Measurements from ENCODE around the gene ZNF692. TPM values are rescaled to one million over a fixed set of nuclear protein-coding genes. Genes with fewer than 3 reads are reported as not detected.

ZNF692 gene
- total and polyA plus RNA-seq, 2 of the 13 experiments (the other 11 are each of a cell fraction or from before 2014, with no cell fraction given) = 27.3 to 45.8 TPM

GRCh38 chr1:248872752-248873408 lies 14.0 kb upstream of the ZNF692 start (continued):
- TF ChIP-seq CEBPZ (IDR thresholded peaks at IDR 0.05; ENCODE audit: low read length) = no peak
- 0 out of 2 replicates have a peak, but pooled peaks have one; percentile 16 for TF ChIP-seq ZNF225 (CRISPR knock-in tag; IDR thresholded peaks at IDR 0.05)
- no peak for TF ChIP-seq REST (IDR thresholded peaks at IDR 0.05; ENCODE audit: borderline replicate concordance in 1 of 2, low read depth in 1 of 2, low read length in 2 of 2)
- no peak for TF ChIP-seq ASH2L (IDR thresholded peaks at IDR 0.05; ENCODE audit: insufficient read length, low read depth, low read length)
- TF ChIP-seq ZNF260 (CRISPR knock-in tag; IDR thresholded peaks at IDR 0.05; ENCODE audit: borderline replicate concordance, low read depth) = no peak
- TF ChIP-seq ZFX (CRISPR knock-in tag; IDR thresholded peaks at IDR 0.05; ENCODE audit: low read depth) = peak; percentile 94
- no peak for TF ChIP-seq HOXA5 (CRISPR knock-in tag; IDR thresholded peaks at IDR 0.05)
- TF ChIP-seq FOXO1 (CRISPR knock-in tag; IDR thresholded peaks at IDR 0.05) = peak; percentile 17; the same call in 1 of the 2 replicates
- TF ChIP-seq ZKSCAN8 (CRISPR knock-in tag; IDR thresholded peaks at IDR 0.05; ENCODE audit: borderline replicate concordance) = no peak
- no peak for TF ChIP-seq NONO (IDR thresholded peaks at IDR 0.05)
- no peak for TF ChIP-seq NONO (CRISPR knock-in tag; conservative IDR thresholded peaks at IDR 0.05)
- no peak for TF ChIP-seq MAFK (conservative IDR thresholded peaks at IDR 0.05 in 1 of 2, IDR thresholded peaks at IDR 0.05 in 1 of 2; ENCODE audit: low read length in 2 of 2)
- TF ChIP-seq, protein P1, sequence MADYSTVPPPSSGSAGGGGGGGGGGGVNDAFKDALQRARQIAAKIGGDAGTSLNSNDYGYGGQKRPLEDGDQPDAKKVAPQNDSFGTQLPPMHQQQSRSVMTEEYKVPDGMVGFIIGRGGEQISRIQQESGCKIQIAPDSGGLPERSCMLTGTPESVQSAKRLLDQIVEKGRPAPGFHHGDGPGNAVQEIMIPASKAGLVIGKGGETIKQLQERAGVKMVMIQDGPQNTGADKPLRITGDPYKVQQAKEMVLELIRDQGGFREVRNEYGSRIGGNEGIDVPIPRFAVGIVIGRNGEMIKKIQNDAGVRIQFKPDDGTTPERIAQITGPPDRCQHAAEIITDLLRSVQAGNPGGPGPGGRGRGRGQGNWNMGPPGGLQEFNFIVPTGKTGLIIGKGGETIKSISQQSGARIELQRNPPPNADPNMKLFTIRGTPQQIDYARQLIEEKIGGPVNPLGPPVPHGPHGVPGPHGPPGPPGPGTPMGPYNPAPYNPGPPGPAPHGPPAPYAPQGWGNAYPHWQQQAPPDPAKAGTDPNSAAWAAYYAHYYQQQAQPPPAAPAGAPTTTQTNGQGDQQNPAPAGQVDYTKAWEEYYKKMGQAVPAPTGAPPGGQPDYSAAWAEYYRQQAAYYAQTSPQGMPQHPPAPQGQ (CRISPR knock-in tag; IDR thresholded peaks at IDR 0.05; ENCODE audit: borderline replicate concordance) = no peak
- peak; percentile 73 for TF ChIP-seq PHF8 (CRISPR knock-in tag; IDR thresholded peaks at IDR 0.05)
- TF ChIP-seq PRMT3 (CRISPR knock-in tag; IDR thresholded peaks at IDR 0.05; ENCODE audit: borderline replicate concordance, low read depth) = 0 out of 2 replicates have a peak, but pooled peaks have one; percentile 40
- TF ChIP-seq, protein P2, sequence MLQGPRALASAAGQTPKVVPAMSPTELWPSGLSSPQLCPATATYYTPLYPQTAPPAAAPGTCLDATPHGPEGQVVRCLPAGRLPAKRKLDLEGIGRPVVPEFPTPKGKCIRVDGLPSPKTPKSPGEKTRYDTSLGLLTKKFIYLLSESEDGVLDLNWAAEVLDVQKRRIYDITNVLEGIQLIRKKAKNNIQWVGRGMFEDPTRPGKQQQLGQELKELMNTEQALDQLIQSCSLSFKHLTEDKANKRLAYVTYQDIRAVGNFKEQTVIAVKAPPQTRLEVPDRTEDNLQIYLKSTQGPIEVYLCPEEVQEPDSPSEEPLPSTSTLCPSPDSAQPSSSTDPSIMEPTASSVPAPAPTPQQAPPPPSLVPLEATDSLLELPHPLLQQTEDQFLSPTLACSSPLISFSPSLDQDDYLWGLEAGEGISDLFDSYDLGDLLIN (CRISPR knock-in tag; IDR thresholded peaks at IDR 0.05; ENCODE audit: borderline replicate concordance) = no peak
- no peak for TF ChIP-seq ZNF790 (CRISPR knock-in tag; IDR thresholded peaks at IDR 0.05; ENCODE audit: borderline replicate concordance)
- TF ChIP-seq PHF20 (CRISPR knock-in tag; IDR thresholded peaks at IDR 0.05) = no peak

Data from HepG2 (cell line).